ENCODE results near the gene GPC1.

DNA sequence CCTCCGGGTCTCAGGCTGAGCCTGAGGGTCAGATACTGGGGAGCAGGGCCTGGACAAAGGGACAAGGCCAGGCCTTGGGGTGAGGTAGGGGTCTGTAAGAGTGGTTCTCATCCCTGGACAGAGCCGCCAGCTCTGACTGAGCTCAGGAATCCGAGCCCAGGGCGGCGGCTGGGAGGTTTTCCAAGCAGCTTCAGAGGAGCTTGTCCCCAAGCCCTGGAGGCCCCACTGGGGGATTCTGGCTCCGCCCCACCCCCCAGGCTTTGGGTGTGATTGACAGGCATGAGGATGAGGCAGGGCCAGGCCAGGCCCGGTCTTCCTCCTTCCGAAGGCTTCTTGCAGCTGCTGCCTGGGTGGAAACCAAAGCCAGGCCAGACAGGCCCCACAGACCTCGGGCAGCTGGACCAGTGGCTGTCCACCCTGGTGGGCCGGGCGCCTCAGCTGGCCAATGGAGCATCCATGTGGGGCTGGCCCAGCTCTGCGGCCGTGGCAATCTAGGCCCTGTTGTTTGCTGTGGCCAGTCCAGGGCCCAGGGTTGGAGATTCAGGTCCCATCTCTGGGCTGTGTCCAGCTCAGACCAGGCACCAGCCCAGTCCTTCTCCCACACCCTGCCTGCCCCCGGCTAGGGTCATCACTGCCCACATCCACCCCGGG is 23.1 kb upstream of the GPC1 start:
- TF ChIP-seq ZEB2 (tag by site-specific recombination; IDR thresholded peaks at IDR 0.05) (no peak), ZBTB8A (tag by site-specific recombination; IDR thresholded peaks at IDR 0.05) (no peak), ZNF76 (tag by site-specific recombination; IDR thresholded peaks at IDR 0.05; ENCODE audit: borderline replicate concordance, low read depth) (no peak), ZNF658 (tag by site-specific recombination; IDR thresholded peaks at IDR 0.05) (no peak)
- TF ChIP-seq, protein P1, sequence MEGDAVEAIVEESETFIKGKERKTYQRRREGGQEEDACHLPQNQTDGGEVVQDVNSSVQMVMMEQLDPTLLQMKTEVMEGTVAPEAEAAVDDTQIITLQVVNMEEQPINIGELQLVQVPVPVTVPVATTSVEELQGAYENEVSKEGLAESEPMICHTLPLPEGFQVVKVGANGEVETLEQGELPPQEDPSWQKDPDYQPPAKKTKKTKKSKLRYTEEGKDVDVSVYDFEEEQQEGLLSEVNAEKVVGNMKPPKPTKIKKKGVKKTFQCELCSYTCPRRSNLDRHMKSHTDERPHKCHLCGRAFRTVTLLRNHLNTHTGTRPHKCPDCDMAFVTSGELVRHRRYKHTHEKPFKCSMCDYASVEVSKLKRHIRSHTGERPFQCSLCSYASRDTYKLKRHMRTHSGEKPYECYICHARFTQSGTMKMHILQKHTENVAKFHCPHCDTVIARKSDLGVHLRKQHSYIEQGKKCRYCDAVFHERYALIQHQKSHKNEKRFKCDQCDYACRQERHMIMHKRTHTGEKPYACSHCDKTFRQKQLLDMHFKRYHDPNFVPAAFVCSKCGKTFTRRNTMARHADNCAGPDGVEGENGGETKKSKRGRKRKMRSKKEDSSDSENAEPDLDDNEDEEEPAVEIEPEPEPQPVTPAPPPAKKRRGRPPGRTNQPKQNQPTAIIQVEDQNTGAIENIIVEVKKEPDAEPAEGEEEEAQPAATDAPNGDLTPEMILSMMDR (tag by site-specific recombination; IDR thresholded peaks at IDR 0.05), result no peak

Data from HEK293 (cell line).